Stimulated activated CD4-positive, alpha-beta T cell treated with anti-CD3 and anti-CD28 coated beads, TNF-alpha, amount 100 ng/mL, for 24 hours (primary cell): Measurements from ENCODE around the gene RIPK1.

Source experiments
- DNase-seq, 3 experiments: peaks; one replicate each; pipeline ENCODE4 v3.0.0-alpha.2; 2020; ENCODE audit warnings: low read depth in 3 of 3

Gene RIPK1

GRCh38 chr6:3085074-3085473, 16.8 kb downstream of the RIPK1 start:
- DNase-seq, result no peak

GRCh38 chr6:3086282-3086946, 18.1 kb downstream of the RIPK1 start:
- DNase-seq, result no peak

- DNase-seq, result no peak
Observed at GRCh38 chr6:3088446-3088845, 20.2 kb downstream of the RIPK1 start.

GRCh38 chr6:3088968-3089367, 20.7 kb downstream of the RIPK1 start:
- DNase-seq, result no peak

- DNase-seq, result no peak
Observed at GRCh38 chr6:3090013-3090412, 21.7 kb downstream of the RIPK1 start.

- DNase-seq, result no peak
Observed at GRCh38 chr6:3094815-3095214, 26.5 kb downstream of the RIPK1 start.

GRCh38 chr6:3102875-3103274, 34.6 kb downstream of the RIPK1 start:
- no peak for DNase-seq

GRCh38 chr6:3108746-3109414, 40.6 kb downstream of the RIPK1 start:
- no peak for DNase-seq

GRCh38 chr6:3109761-3110160, 41.5 kb downstream of the RIPK1 start:
- DNase-seq, result no peak

- DNase-seq, result no peak
Observed at GRCh38 chr6:3114377-3114776, 46.1 kb downstream of the RIPK1 start.

- no peak for DNase-seq
Observed at GRCh38 chr6:3117912-3118352, 49.6 kb downstream of the RIPK1 start.

GRCh38 chr6:3118353-3119039, 50.2 kb downstream of the RIPK1 start, which contains the start of gene BPHL:
Gene BPHL, plus strand, starts transcription at chr6:3118711. Its CDS starts 30 bp downstream, at chr6:3118741.
- peak; percentile 99 to 100 (median 99) for DNase-seq

GRCh38 chr6:3119040-3119723, 50.9 kb downstream of the RIPK1 start:
- DNase-seq, result no peak

GRCh38 chr6:3120765-3121089, 52.4 kb downstream of the RIPK1 start:
- DNase-seq, result no peak

GRCh38 chr6:3122823-3123182, 54.5 kb downstream of the RIPK1 start:
- DNase-seq, result no peak

GRCh38 chr6:3124667-3125066, 56.4 kb downstream of the RIPK1 start:
- no peak for DNase-seq

- DNase-seq, result no peak
Observed at GRCh38 chr6:3125815-3126214, 57.5 kb downstream of the RIPK1 start.

GRCh38 chr6:3128356-3129108, 60.2 kb downstream of the RIPK1 start:
- no peak for DNase-seq

- no peak for DNase-seq
Observed at GRCh38 chr6:3131695-3132094, 63.4 kb downstream of the RIPK1 start.

GRCh38 chr6:3133515-3133914, 65.2 kb downstream of the RIPK1 start:
- DNase-seq, result no peak

- no peak for DNase-seq
Observed at GRCh38 chr6:3135668-3136291, 67.5 kb downstream of the RIPK1 start.
